BJ (cell line): ENCODE measurements around the gene UNC79. TPM values are rescaled to one million over a fixed set of nuclear protein-coding genes. Genes with fewer than 3 reads are reported as not detected.
"Not testable (repeated sequence)": the region's sequence is repeated elsewhere in the genome, so short reads cannot be mapped to it uniquely, and the experiment has no call there.

Experiments used
- CTCF ChIA-PET: fragments of 350-600 bp; formaldehyde crosslinking; extraction: SDS; loops from one replicate; lab custom pipeline; 2021; ENCODE audit warnings: antibody characterized with exemption, inconsistent platforms; lab: Yijun Ruan, JAX
- POLR2A ChIA-PET: fragments of 300-600 bp; sonication (Branson Sonifier 250); formaldehyde crosslinking; extraction: SDS; loops from one replicate; lab custom pipeline; 2021; ENCODE audit warnings: antibody characterized with exemption; lab: Charles Lee
- DNase-seq: peaks from one replicate; pipeline ENCODE4 v3.0.0-alpha.2; 2011; ENCODE audit warnings: low read depth
- H3K27me3 ChIP-seq: 2 replicates; pipeline ENCODE4 v1.6.0; 2011; ENCODE audit warnings: low read length; ENCODE audit not compliant: control insufficient read depth, insufficient read depth
- H3K36me3 ChIP-seq: 2 replicates; pipeline ENCODE4 v1.5.1; 2011; ENCODE audit warnings: low read length; ENCODE audit not compliant: control insufficient read depth, insufficient read depth
- H3K4me3 ChIP-seq: 2 replicates; pipeline ENCODE4 v1.5.1; 2011; ENCODE audit warnings: low read depth, mild to moderate bottlenecking, control low read depth, low read length
- polyA plus RNA-seq: library from polyadenylated mRNA; depleted of rRNA; stranded (reverse); fragments of >200 nt; gene quantifications from 2 replicates; pipeline ENCODE4 v1.2.3, GENCODE V29; 2011
- TF ChIP-seq, protein P1 (sequence below): IDR thresholded peaks from 2 replicates; pipeline ENCODE4 v1.5.1; 2011; ENCODE audit warnings: low read depth, mild to moderate bottlenecking, control low read depth, inconsistent platforms, low read length, moderate library complexity; ENCODE audit not compliant: insufficient read depth

The UNC79 gene
- polyA plus RNA-seq, 1 experiment: 0.04 TPM

GRCh38 chr14:93402951-93403350 lies 27.8 kb upstream of the UNC79 start:
- TF ChIP-seq, protein P1, sequence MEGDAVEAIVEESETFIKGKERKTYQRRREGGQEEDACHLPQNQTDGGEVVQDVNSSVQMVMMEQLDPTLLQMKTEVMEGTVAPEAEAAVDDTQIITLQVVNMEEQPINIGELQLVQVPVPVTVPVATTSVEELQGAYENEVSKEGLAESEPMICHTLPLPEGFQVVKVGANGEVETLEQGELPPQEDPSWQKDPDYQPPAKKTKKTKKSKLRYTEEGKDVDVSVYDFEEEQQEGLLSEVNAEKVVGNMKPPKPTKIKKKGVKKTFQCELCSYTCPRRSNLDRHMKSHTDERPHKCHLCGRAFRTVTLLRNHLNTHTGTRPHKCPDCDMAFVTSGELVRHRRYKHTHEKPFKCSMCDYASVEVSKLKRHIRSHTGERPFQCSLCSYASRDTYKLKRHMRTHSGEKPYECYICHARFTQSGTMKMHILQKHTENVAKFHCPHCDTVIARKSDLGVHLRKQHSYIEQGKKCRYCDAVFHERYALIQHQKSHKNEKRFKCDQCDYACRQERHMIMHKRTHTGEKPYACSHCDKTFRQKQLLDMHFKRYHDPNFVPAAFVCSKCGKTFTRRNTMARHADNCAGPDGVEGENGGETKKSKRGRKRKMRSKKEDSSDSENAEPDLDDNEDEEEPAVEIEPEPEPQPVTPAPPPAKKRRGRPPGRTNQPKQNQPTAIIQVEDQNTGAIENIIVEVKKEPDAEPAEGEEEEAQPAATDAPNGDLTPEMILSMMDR: no peak
- H3K27me3 ChIP-seq: no peaks in the 10 kb centered on the region
- CTCF ChIA-PET: no interaction called here
- no peak for DNase-seq
- no peaks in the 10 kb centered on the region for H3K36me3 ChIP-seq
- H3K4me3 ChIP-seq: no peak overlapping the region
- POLR2A ChIA-PET: no interaction called here

DNA sequence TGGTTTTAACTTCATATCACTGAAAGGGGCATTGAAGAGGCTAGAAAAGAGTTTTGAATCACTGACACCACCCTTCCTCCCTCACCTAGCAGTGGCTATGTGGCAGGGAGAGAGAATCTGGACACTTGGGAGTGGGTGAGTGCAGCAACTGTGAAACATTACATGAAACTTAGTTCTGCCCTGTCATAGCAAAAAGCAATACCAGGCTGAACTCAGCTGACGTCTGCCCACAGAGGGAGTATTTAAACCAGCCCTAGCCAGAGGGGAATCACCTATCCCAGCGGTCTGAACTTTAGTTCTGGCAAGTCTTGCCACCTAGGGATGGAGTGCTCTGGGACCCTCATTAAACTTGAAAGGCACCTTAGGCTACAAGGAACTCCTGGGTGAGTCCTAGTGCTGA lies 20.7 kb upstream of the UNC79 start:
- TF ChIP-seq, protein P1: no peak
- no peaks in the 10 kb centered on the region for H3K36me3 ChIP-seq
- CTCF ChIA-PET: no interaction called here
- POLR2A ChIA-PET: no interaction called here
- no peak overlapping the region for H3K4me3 ChIP-seq
- DNase-seq: no peak
- H3K27me3 ChIP-seq: no peaks in the 10 kb centered on the region

DNA sequence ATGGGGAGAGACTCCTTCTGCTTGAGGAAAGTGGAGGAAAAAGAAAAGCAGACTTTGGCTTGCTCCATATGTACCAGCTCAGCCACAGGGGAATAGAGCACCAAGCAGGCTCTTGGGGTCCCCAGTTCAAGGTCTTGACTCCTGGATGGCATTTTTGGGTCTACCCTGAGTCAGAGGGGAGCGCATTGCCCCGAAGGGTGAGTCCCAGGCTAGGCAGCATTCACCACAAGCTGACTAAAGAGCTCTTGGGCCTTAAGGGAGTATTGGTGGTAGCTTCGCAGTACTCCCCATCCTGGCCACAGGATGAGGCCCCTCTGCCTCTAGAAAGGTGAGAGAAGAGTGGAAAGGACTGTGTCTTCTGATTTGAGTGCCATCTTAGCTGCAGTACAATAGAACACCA lies 19.8 kb upstream of the UNC79 start:
- H3K4me3 ChIP-seq: no peak overlapping the region
- no peaks in the 10 kb centered on the region for H3K27me3 ChIP-seq
- ChIA-PET CTCF (no interaction called here), POLR2A (no interaction called here)
- H3K36me3 ChIP-seq: no peaks in the 10 kb centered on the region
- TF ChIP-seq, protein P1: no peak
- no peak for DNase-seq

GRCh38 chr14:93425136-93425535 lies 5.6 kb upstream of the UNC79 start:
- H3K4me3 ChIP-seq, POLR2A ChIA-PET, H3K27me3 ChIP-seq, DNase-seq, CTCF ChIA-PET, H3K36me3 ChIP-seq: not testable (repeated sequence)

DNA sequence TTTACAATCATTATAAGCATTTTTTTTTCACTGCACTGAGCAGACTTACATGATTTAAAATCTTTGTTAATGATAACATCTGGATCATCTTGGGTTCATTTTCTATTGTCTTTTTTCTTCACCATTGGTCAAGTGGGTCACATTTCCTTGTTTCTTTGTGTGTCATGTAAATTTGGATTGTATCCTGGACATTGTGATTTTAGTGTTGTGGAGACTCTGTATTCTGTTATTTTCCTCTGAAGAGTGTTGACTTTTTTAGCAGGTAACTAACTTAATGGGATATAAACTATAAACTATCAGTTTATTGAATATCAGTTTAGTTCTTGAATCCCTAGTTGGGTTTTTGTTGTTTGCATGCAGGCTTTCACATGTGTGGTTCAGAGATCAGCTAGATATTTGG lies 4.0 kb upstream of the UNC79 start:
- CTCF ChIA-PET: no interaction called here

GRCh38 chr14:93431036-93431670 lies 414 bp downstream of the UNC79 start:
- POLR2A ChIA-PET: no interaction called here
- DNase-seq: no peak
- no peaks in the 10 kb centered on the region for H3K36me3 ChIP-seq
- CTCF ChIA-PET: no interaction called here
- H3K27me3 ChIP-seq: no peaks in the 10 kb centered on the region
- H3K4me3 ChIP-seq: no peak overlapping the region
- TF ChIP-seq, protein P1: no peak

More for the DNA sequence above, 4.0 kb upstream of the UNC79 start:
- Histone ChIP-seq H3K27me3 (no peaks in the 10 kb centered on the region), H3K4me3 (no peak overlapping the region), H3K36me3 (no peaks in the 10 kb centered on the region)
- POLR2A ChIA-PET: no interaction called here
- no peak for DNase-seq
- TF ChIP-seq, protein P1: no peak
